ENCODE data around the gene WNK4.

- TF ChIP-seq ZNF766 (CRISPR knock-in tag; conservative IDR thresholded peaks at IDR 0.05) (no peak), GABPA (tag; conservative IDR thresholded peaks at IDR 0.05; ENCODE audit: low read depth) (no peak), ZBTB33 (CRISPR knock-in tag; IDR thresholded peaks at IDR 0.05) (peak; percentile 82), MLLT1 (IDR thresholded peaks at IDR 0.05) (no peak), TARDBP (IDR thresholded peaks at IDR 0.05) (no peak), FOXM1 (IDR thresholded peaks at IDR 0.05; ENCODE audit: low read depth) (no peak), FOXM1 (CRISPR knock-in tag; IDR thresholded peaks at IDR 0.05; ENCODE audit: low read depth) (no peak)
These were observed 4.0 kb downstream of the WNK4 start for GRCh38 chr17:42784409-42784808.

Measured in K562 (cell line).